IPS DF 19.7 (cell line): ENCODE data around the gene SELENOM.
A peak's percentile ranks its signal among the peaks of the same experiment; 100 is the strongest.

Experiments
- DNase-seq: peaks from one replicate; pipeline ENCODE4 v3.0.0-alpha.2; 2013; ENCODE audit warnings: low read depth, low spot score

SELENOM gene, protein sequence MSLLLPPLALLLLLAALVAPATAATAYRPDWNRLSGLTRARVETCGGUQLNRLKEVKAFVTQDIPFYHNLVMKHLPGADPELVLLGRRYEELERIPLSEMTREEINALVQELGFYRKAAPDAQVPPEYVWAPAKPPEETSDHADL

DNA sequence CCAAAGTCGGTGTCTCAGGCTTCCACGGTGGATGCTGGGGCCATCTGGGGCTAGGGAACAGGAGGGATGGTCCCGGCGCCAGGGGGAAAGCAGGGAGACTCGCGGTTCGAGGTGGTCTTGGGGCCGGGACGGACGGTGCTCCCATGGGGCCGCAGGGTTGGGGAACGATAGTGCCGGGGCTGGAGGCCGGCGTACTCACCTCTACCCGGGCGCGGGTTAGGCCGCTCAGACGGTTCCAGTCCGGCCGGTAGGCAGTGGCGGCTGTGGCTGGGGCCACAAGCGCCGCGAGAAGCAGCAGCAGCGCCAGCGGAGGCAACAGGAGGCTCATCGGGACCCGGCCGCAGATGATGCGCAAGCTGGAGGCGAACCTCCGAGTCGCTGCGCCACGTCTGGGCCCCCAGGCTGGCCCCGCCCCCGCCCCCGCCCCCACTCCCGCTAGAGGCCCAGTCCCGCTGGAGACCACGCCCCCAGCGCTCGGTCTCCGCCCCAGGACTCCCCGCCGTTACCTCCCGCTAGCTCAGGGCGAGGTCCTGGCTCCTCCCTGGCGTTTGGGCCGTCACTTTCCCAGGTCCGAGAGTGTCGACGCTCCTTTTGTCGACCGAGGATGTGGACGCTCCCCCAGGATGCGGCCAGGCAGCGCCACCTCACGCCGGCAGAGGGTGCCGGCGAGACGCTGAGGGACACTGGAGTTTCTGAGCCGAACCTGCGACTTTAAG, at the start of gene SELENOM:
SELENOM (minus strand) TSS at position 391 of the 716 bp plus-strand sequence; CDS start at position 328, 63 bp downstream.
- DNase-seq: no peak

DNA sequence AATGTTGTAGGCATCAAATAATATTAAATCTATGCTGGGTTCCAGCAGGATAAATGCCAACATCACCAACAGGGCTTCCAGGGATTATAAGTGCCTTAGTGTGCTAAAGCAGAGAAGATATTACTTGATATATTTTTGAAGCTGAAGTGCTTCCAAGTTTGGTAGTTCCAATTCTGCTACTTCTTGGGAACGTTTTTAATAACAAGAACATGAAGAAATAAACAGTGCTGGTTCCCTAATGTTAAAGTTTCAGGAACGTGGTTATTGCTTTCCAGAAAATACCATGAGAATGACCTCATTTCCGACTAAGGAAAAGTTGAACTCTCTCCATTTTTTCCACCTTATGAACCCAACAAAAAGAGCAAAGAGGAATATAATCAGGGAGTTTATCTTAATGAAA, 48.1 kb upstream of the SELENOM start:
- DNase-seq: no peak

DNA sequence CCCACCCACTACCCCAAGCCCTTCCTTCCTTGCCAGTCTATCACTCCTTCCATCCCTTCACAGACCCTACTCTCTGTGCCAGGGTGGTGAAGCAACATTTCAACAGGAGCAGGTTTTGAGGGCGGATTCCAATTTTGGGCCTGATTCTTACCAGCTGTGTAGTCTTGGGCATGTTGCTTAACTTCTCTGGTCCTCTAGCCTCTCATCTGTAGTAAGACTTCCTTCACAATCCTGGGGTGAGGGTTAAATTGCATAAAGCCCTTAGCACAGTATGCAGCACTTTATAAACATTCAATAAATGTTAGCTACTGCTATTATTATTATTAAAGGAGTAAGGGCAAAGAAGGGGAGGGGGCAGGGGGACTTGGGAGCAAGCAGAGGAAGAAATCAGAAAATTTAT, 47.6 kb upstream of the SELENOM start:
- DNase-seq: no peak

DNA sequence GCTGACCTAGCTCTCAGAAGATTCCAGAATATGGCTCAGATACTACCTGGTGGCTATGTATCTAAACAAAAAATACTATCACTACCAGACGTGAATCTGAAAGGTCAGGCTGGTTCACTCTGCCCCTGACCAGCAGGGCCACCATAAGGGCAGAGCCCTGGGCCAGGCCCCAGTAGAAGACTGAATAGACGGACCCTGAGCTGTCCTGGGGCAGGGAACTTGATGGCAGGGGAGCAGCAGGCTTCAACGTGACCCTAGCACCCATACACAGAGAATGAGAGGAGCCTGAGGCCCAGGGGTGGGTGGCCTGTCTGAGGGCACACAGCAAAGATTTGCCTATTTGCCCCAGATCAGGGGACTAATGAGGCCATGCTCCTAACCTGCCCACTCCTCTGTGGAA, 46.0 kb upstream of the SELENOM start:
- no peak for DNase-seq

DNA sequence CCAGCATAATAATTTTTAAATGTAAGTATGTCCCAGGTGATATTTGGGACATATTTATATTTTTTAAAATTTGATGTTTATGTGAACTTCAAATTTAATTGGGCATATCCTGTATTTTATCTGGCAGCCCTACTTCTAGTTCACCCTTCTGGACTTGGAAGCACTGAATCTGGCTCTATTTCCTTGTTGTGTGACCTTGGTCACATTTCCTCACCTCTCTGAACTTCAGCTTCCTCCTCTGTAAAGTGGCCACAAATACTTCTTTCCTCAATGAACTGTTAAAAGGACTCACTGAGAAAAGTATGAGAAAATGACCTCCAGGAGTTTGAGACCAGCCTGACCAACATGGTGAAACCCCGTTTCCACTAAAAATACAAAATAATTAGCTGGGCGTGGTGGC, 44.5 kb upstream of the SELENOM start:
- no peak for DNase-seq

DNA sequence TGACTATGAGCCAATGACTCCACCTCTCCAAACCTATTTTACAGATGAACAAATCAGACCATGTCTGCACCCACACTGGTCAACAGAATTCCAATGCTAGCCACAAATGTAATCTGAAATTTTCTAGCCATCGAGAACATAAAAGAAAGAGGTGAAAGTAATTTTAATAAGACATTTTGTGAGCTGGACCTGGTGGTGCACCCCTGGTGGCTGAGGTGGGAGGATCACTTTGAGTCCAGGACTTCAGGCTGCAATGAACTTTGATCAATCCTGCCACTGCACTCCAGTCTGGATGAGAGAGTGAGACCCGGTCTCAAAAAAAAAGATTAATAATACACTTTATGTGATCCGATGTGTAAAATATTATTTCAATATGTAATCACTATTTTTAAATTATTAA, 43.2 kb upstream of the SELENOM start:
- no peak for DNase-seq

DNA sequence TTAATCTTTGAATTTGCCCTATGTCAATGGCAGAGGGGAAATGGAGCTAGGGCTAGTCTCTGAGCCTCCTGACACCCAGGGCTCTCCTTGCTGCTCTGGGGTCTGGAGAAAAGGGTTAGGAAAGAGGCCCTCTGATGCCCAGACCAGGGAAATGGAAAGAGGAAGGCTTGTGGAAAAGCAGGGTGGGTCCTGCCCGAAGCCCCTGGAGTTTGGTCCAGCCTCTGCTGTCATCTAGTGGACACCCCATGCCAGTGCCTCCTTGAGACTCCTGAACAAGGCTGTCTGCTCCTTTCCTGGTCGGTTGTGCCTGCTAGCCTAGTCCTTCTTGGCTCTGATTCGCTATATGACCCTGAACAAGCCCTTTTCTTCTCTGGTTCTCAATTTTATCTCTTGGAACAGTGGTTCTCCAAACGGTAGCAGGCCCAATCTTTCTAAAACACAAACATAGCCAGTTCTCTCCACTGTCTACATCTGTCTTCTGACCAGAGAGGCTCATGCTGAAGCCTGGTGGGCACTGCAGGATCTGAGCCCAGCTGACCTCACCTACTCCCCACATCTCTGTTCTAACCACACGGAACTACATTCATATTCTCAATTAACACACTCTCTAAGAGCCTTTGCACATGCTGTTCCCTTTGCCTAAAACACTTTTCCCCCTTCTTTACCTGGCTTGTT, 41.7 kb upstream of the SELENOM start:
- peak; percentile 59 for DNase-seq

DNA sequence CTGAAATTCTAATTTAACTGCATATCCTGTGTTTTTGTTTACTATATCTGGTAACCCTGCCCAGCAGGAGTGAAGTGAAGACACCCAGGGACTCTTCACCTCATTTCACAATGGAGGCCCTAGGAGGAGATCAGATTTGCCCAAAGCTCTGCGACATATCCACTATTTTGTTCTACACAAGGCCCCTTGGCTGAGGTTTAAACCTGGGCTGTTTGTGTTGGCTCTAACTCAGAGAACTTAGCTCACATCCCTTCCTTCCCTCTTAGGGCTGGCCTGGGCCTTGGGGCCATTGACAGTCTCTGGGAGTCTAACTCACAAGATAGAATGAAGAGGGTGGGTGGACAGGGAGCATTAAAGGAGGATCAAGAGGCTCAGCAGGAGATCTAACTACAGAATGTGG, 41.1 kb upstream of the SELENOM start:
- no peak for DNase-seq

DNA sequence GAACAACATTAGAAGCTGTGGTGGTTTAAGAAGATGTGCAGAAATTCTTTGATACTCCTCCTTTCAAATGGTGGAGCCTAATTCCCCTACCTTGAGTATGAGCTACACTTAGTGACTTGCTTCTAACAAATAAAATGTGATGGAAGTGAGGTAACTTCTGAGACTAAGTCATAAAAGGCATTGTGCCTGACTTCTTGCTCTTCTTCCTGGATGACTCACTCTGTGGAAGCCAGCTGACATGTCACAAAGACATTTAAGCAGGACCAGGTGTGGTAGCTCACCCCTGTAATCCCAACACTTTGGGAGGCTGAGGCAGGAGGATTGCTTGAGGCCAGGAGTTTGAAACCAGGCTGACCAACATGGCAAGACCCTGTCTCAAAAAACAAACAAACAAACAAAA, 36.9 kb upstream of the SELENOM start:
- DNase-seq: no peak

DNA sequence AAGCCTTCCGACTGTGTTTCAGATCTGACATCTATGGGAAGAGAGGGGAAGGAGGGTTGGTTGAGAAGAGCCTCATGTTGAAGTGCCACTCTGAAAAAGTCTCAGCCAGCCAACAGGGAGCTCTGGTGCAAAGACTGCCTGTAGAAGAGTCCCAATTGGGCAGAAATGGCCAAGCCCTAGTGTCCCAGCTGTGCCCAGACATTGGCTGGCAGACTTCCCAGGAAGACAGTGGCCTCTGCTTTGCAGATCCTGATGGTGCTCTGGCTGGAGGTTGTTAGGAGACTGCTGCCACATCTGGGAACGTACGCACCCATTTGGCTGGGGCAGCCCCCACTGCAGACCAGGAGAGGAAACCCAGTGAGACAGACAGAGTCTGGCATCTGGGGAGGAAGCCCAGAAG, 36.2 kb upstream of the SELENOM start:
- DNase-seq: no peak

DNA sequence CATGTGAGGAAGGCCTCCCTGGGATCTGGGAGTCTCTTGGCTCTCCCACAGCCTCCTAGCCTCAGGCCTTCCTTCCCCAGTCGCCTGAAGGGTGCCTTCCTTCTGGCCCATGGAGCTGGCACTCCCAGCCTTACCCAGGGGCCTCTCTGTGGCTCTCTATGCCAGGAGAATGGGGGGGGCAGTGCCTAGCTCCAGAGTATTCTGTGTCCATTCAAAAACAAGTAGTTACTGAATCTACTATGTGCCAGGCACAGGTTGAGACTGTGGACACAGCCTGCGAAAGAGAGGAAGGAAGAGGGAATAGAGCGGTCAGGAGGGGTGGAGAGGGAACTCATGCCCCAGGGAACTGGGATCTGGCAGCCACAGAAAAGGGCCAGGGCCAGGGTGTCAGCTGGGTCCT, 35.7 kb upstream of the SELENOM start:
- no peak for DNase-seq

DNA sequence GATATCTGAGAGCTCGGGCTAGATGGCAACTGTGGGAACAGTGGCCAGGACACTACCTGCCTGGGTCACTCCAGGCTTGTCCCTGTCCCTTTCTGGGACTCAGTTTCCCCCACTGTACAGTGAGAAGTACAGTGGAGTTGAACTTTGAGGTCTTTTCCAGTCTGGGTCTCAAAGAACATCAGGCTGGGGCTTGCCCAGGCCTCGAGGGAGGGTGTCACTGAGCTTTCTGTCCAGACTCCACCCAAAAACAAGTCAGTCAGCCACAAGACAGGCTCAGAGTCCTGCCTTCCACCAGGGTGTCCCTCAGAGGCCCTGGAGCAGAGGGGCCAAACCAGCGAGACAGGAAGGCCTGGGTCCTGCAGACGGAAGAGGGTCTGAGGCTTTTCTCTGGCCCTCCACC, 34.9 kb upstream of the SELENOM start:
- no peak for DNase-seq

DNA sequence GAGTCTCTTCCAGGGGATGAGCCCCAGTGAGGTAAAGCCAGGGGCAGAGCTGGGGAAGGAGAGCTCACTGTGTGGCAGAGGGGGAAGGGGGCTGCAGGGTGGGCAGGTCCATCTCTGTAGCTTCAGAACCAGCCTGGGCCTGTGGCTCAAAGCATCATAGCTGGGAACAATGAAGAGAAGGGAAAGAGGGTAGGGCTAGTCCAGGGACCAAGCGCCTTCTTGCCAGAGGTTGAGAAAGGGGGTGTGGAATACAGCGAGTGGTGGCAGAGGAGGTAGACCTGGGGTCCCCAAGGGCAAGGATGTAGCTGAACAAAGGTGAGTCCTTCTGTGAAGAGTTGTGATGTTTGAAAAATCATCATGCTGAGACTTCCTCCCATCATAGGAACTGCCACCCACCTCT, 34.2 kb upstream of the SELENOM start:
- DNase-seq: no peak

DNA sequence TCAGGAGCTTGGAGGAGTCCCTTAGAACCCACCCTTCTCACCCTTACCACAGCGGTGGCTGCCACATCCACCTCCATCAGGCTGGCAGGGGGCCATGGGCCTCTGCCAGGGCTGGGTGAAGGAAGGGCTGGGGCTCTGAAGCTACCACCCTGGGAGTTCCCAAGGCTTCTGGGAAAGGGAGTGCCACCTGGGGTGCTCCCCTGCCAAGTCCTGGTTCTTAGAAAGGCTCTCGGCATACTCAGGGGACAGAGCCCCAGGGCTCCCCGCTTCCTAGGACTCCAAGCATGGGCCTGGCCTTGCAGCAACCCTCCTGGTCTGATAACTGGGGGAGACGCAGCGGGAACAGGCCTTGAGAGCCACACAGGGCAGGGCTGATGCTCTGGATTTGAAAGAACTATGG, 33.4 kb upstream of the SELENOM start:
- DNase-seq: no peak

DNA sequence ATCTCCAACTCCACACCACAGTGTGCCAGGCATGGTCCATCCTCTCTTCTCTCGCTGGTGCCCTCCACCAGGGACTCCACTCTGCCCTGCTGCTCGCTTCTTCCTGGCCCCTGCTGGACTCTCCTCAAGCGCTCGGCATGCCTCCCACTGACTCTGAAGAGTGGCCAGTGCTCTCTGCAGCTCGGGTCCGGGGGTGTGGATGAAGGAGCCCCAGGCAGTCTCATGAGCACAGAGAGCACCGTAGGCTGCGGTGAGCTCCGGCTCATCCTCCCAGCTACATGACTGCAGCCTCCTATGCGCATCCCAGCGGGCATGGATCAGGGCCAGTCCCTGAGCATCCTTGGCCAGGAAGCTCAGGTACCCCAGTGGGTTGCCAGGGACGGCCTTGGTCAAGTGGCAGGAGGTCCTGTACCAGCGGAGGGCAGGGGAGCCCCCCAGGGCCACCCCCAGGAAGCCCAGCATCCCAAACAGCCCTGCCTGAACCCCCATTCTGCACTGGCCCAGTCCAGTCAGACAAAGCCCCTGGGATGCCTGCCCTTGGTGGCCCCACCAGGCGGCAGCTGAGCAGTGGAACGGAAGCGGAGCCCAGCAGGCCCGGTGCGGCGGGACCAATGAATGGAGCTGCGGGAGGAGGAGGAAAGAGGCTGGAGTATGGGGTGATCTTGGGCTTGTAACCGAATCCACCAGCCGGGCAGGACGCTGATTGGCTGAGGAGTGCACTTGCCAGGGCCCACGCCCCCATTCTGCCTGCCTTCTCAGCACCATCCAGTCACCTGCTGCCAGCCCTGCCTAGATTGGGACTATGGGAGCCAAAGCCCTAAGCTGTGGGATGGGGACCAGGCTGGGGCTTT, 32.7 kb upstream of the SELENOM start, which contains the start of gene PLA2G3:
PLA2G3 (minus strand) TSS at position 643 of the 851 bp plus-strand sequence; CDS start at position 489, 154 bp downstream.
- DNase-seq: peak; percentile 96

DNA sequence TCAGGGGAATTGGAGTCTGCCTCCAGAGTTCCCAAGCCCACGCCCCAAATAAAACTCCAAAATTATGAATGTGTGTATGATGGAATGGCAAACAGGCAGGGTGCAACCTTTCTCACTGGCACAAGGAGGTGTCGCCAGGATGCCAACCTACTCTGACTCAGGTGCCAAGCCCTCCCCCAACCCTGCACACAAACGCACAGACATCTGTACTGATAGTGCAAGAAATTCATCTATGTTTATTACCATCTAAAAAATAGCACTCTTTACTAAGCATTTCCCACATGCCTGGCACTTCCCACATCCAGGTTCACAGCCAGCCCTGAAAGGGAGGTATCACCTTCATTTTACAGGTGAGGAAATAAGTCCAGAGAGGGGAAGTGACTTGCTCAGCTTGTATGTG, 31.7 kb upstream of the SELENOM start:
- DNase-seq: no peak

DNA sequence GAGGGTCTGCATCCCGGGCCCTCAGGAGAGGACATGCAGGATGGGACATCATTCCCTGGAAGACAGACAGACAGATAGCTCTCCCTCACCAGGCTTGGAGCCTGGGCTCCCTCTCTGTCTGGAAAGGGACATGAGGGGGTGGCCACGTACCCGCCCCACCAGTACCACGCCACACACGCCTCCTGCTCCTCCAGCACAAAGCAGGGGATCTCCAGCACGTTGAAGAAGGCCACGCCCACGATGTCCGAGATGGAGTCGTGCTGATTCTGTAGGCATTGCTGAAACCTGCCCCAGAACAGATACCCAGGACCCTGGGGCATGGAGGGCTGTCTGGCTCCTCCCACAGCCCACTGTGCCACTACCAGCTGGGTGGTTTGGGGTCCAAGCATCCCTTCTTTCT, 30.8 kb upstream of the SELENOM start:
- no peak for DNase-seq

DNA sequence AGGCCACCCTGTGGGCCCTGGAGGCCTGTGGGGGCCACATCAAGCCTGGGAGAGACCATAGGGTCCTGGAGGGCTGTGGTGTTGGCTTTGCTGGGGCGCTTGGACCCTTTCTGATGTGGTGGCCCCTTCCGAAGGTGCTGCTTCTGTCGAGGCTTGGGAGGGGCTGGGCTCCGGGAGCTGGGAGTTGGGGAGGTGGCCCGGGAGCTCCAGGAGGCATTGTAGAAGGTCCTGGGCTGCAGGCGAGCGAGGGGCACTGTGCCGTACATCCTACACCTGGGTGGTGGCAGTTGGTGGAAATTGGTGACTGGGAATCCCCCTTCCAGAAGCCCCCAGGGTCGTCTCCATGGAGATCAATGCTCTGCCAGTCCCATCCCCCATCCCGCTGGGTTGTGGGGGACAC, 30.4 kb upstream of the SELENOM start:
- DNase-seq: no peak

DNA sequence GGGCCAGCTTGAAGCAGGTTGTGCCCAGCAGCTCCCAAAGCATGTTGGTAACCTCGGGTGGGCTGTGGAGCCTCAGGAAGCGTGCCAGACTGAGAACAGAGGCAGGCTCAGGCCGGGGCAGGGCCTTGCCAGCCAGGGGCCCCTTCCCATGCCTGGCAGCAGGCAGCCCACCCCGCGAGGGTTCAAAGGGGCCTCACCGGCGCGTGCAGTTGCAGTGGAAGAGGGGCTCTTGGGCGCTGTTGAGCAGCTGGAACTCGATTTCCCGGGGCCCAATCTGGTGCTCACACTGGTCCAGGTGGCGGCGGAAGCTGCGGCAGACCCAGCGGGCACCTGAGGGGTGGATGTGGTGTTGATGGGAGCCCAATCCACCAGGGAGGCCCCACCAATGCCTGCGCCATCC, 29.3 kb upstream of the SELENOM start:
- no peak for DNase-seq

DNA sequence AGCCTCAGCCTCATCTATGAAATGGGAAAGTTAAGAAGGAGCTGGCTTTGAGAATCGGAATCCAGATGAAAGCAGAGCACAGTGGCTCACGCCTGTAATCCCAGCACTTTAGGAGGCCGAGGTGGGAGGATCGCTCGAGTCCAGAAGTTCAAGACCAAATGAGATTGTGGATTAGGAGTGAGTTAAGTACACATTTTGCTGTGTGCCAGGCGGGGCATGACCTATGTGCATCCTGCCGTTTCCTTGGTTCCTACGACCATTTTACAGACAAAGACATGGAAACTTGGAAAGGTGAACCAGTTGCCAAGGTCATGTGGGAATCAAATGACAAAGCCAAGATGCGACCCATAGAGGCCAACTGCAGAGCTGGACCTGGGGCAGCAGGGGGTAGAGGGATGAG, 28.8 kb upstream of the SELENOM start:
- no peak for DNase-seq

DNA sequence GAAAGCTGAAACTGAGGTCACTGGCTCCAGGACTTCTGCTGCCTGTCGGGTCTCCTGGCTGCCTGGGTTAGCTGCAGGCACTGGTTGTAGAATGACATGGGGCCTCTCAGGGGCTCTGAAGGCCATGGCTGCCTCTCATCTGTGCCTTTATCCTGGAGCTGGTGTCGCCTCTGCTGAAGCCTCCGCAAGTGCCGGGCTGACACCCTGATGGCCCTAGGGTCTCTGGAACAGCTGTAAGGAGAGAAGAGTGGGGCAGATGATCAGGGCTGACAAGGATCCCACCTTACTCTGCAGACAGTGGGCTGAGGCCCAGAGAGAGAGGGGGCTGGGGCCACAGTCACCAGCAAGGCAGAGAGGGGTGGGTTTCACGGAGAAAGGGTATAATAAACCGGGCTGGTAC, 28.3 kb upstream of the SELENOM start:
- no peak for DNase-seq

DNA sequence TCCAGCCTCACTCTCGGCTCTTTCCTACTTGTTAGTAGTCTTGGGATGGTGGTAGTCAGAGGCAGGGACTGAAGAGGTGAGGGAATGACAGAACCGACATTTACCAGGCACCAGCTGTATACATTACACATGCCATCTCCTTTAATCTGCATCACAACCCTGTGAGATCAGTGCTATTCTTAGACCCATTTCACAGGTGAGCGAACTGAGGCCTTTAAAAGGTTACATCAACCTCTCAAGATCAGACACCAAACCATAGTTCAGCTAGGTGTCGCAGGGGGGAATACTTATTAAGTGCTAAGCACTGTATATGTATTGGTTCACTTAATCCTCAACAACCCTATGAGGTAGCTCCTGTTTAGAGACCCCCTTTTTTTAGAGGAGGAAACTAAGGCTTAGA, 27.3 kb upstream of the SELENOM start:
- DNase-seq: no peak
